ENCODE results near the gene ISCA2.

GRCh38 chr14:74545386-74545785 lies 51.8 kb downstream of the ISCA2 start:
- no peak for TF ChIP-seq EZH2phosphoT487 (IDR thresholded peaks at IDR 0.05; ENCODE audit: unreplicated experiment)
- TF ChIP-seq POLR2AphosphoS5 (IDR thresholded peaks at IDR 0.05; ENCODE audit: low read depth) = no peak
- TF ChIP-seq JUNB (IDR thresholded peaks at IDR 0.05; ENCODE audit: unreplicated experiment) = no peak
- no peak for TF ChIP-seq CTCF (conservative IDR thresholded peaks at IDR 0.05; ENCODE audit: low read depth in 2 of 2)
- no peak for TF ChIP-seq STAT1 (IDR thresholded peaks at IDR 0.05; ENCODE audit: unreplicated experiment)
- no peak for TF ChIP-seq REST (IDR thresholded peaks at IDR 0.05; ENCODE audit: unreplicated experiment)
- no peak for TF ChIP-seq EZH2 (IDR thresholded peaks at IDR 0.05; ENCODE audit: low read depth, unreplicated experiment)
